H7 (cell line): ENCODE results near the gene KLLN. TPM values are rescaled to one million over a fixed set of nuclear protein-coding genes. Genes with fewer than 3 reads are reported as not detected.
"Not testable (repeated sequence)": the region's sequence is repeated elsewhere in the genome, so short reads cannot be mapped to it uniquely, and the experiment has no call there.

Experiments
- DNase-seq: peaks from one replicate; pipeline ENCODE4 v3.0.0; 2012
- H3K27me3 ChIP-seq: 2 replicates; pipeline ENCODE4 v1.6.0; 2011; ENCODE audit warnings: mild to moderate bottlenecking, low read length; ENCODE audit not compliant: control insufficient read depth, insufficient read depth
- H3K36me3 ChIP-seq: replicated peaks from 2 replicates; pipeline ENCODE4 v1.5.1; 2011; ENCODE audit warnings: low read length; ENCODE audit not compliant: control insufficient read depth, insufficient read depth
- H3K4me3 ChIP-seq: 2 replicates; pipeline ENCODE4 v1.5.1; 2011; ENCODE audit warnings: low read depth, mild to moderate bottlenecking, control low read depth, low read length, moderate library complexity; ENCODE audit not compliant: insufficient read depth
- total RNA-seq: library from RNA; depleted of rRNA; stranded (reverse); fragments of >200 nt; shearing (Covaris generic); gene quantifications from 2 replicates; pipeline ENCODE4 v1.2.3, GENCODE V29; 2014

The KLLN gene
- total RNA-seq, 1 experiment from 2014 or later, result 0.10 TPM

- no peaks in the 10 kb centered on the region; the same call in 1 of the 2 replicates for H3K36me3 ChIP-seq
- DNase-seq, result no peak
- H3K4me3 ChIP-seq, result no peak overlapping the region
- H3K27me3 ChIP-seq, result no peaks in the 10 kb centered on the region
Observed at GRCh38 chr10:87873656-87874055, 10.3 kb upstream of the KLLN start.

GRCh38 chr10:87872828-87873227 lies 9.5 kb upstream of the KLLN start:
- Histone ChIP-seq H3K4me3 (no peak overlapping the region), H3K27me3 (no peaks in the 10 kb centered on the region), H3K36me3 (no peaks in the 10 kb centered on the region; the same call in 1 of the 2 replicates)
- no peak for DNase-seq

GRCh38 chr10:87869773-87870551 lies 6.6 kb upstream of the KLLN start:
- Histone ChIP-seq H3K36me3 (no peaks in the 10 kb centered on the region; the same call in 1 of the 2 replicates), H3K27me3 (no peaks in the 10 kb centered on the region), H3K4me3 (no peak overlapping the region)
- no peak for DNase-seq

GRCh38 chr10:87869139-87869538 lies 5.8 kb upstream of the KLLN start:
- H3K27me3 ChIP-seq, H3K4me3 ChIP-seq, H3K36me3 ChIP-seq, DNase-seq: not testable (repeated sequence)

GRCh38 chr10:87868277-87868676 lies 4.9 kb upstream of the KLLN start:
- DNase-seq, result no peak
- H3K27me3 ChIP-seq, result no peaks in the 10 kb centered on the region
- H3K4me3 ChIP-seq, result no peak overlapping the region
- no peaks in the 10 kb centered on the region; the same call in 1 of the 2 replicates for H3K36me3 ChIP-seq

- DNase-seq, result no peak
- H3K27me3 ChIP-seq, result no peaks in the 10 kb centered on the region
- H3K36me3 ChIP-seq, result no peaks in the 10 kb centered on the region
Observed at GRCh38 chr10:87867453-87867852, 4.1 kb upstream of the KLLN start.

GRCh38 chr10:87866412-87866974 lies 3.2 kb upstream of the KLLN start:
- no peaks in the 10 kb centered on the region for H3K27me3 ChIP-seq
- H3K36me3 ChIP-seq, result no peaks in the 10 kb centered on the region
- H3K4me3 ChIP-seq, result peak overlapping the region; percentile 1; the same call in 1 of the 2 replicates
- no peak for DNase-seq

More at GRCh38 chr10:87867453-87867852, 4.1 kb upstream of the KLLN start:
- H3K4me3 ChIP-seq, result no peak overlapping the region

GRCh38 chr10:87865241-87865881 lies 2.0 kb upstream of the KLLN start:
- H3K27me3 ChIP-seq, result no peaks in the 10 kb centered on the region
- no peak for DNase-seq
- H3K4me3 ChIP-seq, result peak overlapping the region; percentile 89
- H3K36me3 ChIP-seq, result no peaks in the 10 kb centered on the region

- H3K36me3 ChIP-seq, result no peaks in the 10 kb centered on the region
- peak; percentile 5 for DNase-seq
- no peaks in the 10 kb centered on the region for H3K27me3 ChIP-seq
- peak overlapping the region; percentile 89 for H3K4me3 ChIP-seq
Observed at GRCh38 chr10:87864496-87865059, 1.2 kb upstream of the KLLN start.

GRCh38 chr10:87863951-87864495 lies 690 bp upstream of the KLLN start:
- not testable (repeated sequence) for H3K27me3 ChIP-seq, H3K36me3 ChIP-seq
- peak; percentile 10 for DNase-seq
- peak overlapping the region; percentile 89 for H3K4me3 ChIP-seq

- no peak for DNase-seq
- Histone ChIP-seq H3K36me3 (no peaks in the 10 kb centered on the region), H3K4me3 (peak overlapping the region; percentile 89), H3K27me3 (no peaks in the 10 kb centered on the region)
Observed at GRCh38 chr10:87862679-87863052, 667 bp downstream of the KLLN start.

- Histone ChIP-seq H3K27me3 (no peaks in the 10 kb centered on the region), H3K36me3 (no peaks in the 10 kb centered on the region), H3K4me3 (peak overlapping the region; percentile 89)
- peak; percentile 92 for DNase-seq
Observed at GRCh38 chr10:87861953-87862678, 1.2 kb downstream of the KLLN start.

- peak overlapping the region; percentile 89 for H3K4me3 ChIP-seq
- no peaks in the 10 kb centered on the region for H3K36me3 ChIP-seq
- H3K27me3 ChIP-seq, result no peaks in the 10 kb centered on the region
- peak; percentile 43 for DNase-seq
Observed at GRCh38 chr10:87861566-87861952, 1.8 kb downstream of the KLLN start.

- Histone ChIP-seq H3K27me3 (no peaks in the 10 kb centered on the region), H3K36me3 (no peaks in the 10 kb centered on the region), H3K4me3 (no peak overlapping the region)
- DNase-seq, result no peak
Observed at GRCh38 chr10:87860816-87861403, 2.4 kb downstream of the KLLN start.
